HG02973 (cell line): Measurements from ENCODE around the gene CREB3.

Source experiments
- ATAC-seq: cut with Tn5 transposase; IDR thresholded peaks from one replicate; pipeline ENCODE4 v1.9.1; 2021; ENCODE audit warnings: moderate library complexity; ENCODE audit not compliant: unreplicated experiment

CREB3 gene

GRCh38 chr9:35700942-35701341, 31.5 kb upstream of the CREB3 start:
- ATAC-seq = no peak

GRCh38 chr9:35702696-35703095, 29.8 kb upstream of the CREB3 start:
- ATAC-seq = no peak

GRCh38 chr9:35703906-35704672, 28.4 kb upstream of the CREB3 start:
- ATAC-seq = no peak

GRCh38 chr9:35705372-35705771, 27.1 kb upstream of the CREB3 start:
- no peak for ATAC-seq

- ATAC-seq = no peak
These were observed 26.5 kb upstream of the CREB3 start for GRCh38 chr9:35705836-35706430.

- ATAC-seq = no peak
These were observed 25.5 kb upstream of the CREB3 start for GRCh38 chr9:35706951-35707350.

- no peak for ATAC-seq
These were observed 24.3 kb upstream of the CREB3 start for GRCh38 chr9:35708146-35708545.

- ATAC-seq = no peak
These were observed 21.5 kb upstream of the CREB3 start for GRCh38 chr9:35710818-35711500.

GRCh38 chr9:35711501-35712428, 20.7 kb upstream of the CREB3 start:
- no peak for ATAC-seq

GRCh38 chr9:35712762-35713400, 19.6 kb upstream of the CREB3 start:
- no peak for ATAC-seq

- ATAC-seq = no peak
These were observed 18.9 kb upstream of the CREB3 start for GRCh38 chr9:35713578-35713977.

GRCh38 chr9:35714123-35714522, 18.3 kb upstream of the CREB3 start:
- ATAC-seq = no peak

- no peak for ATAC-seq
These were observed 17.8 kb upstream of the CREB3 start for GRCh38 chr9:35714579-35715252.

- ATAC-seq = no peak
These were observed 16.2 kb upstream of the CREB3 start for GRCh38 chr9:35716230-35716629.

GRCh38 chr9:35717132-35717870, 15.2 kb upstream of the CREB3 start:
- ATAC-seq = no peak

GRCh38 chr9:35718721-35719511, 13.6 kb upstream of the CREB3 start:
- no peak for ATAC-seq

GRCh38 chr9:35719546-35719945, 12.9 kb upstream of the CREB3 start:
- ATAC-seq = no peak

GRCh38 chr9:35723426-35723825, 9.0 kb upstream of the CREB3 start:
- no peak for ATAC-seq

- no peak for ATAC-seq
These were observed 8.6 kb upstream of the CREB3 start for GRCh38 chr9:35723908-35724307.
